Keratinocyte (primary cell): Measurements from ENCODE around the gene CHGA.

Experiments
- CTCF ChIP-seq, 3 experiments: IDR thresholded peaks in 1 of 3; conservative IDR thresholded peaks in 1 of 3; optimal IDR thresholded peaks in 1 of 3; 2 replicates in 2 of 3; 3 replicates in 1 of 3; pipeline versions ENCODE3 to v1.5.1; 2011; ENCODE audit warnings: low read length in 3 of 3, mild to moderate bottlenecking in 3 of 3, moderate library complexity in 2 of 3, control low read depth in 1 of 3, inconsistent platforms in 1 of 3; ENCODE audit not compliant: insufficient read depth in 2 of 3; ENCODE audit errors: extremely low read depth in 1 of 3
- EZH2 ChIP-seq: IDR thresholded peaks from one replicate; pipeline ENCODE4 v1.6.1; 2012; ENCODE audit warnings: inconsistent platforms, mild to moderate bottlenecking, low read length, moderate library complexity

- TF ChIP-seq CTCF (optimal IDR thresholded peaks at IDR 0.05 in 1 of 3, IDR thresholded peaks at IDR 0.05 in 1 of 3, conservative IDR thresholded peaks at IDR 0.05 in 1 of 3; ENCODE audit: extremely low read depth in 1 of 3, insufficient read depth in 2 of 3, low read length in 3 of 3) (no peak), EZH2 (no peak)
Observed at GRCh38 chr14:92914087-92914656, 8.8 kb upstream of the CHGA start.
